Stimulated activated naive CD8-positive, alpha-beta T cell treated with anti-CD3 and anti-CD28 coated beads, Interleukin-15, Interleukin-2, amounts not matched to agents 100 U/mL and 50 U/mL, for 24 hours (primary cell): ENCODE measurements around the gene PCDHGB4.
"Not testable (repeated sequence)": the region's sequence is repeated elsewhere in the genome, so short reads cannot be mapped to it uniquely, and the experiment has no call there.

Source experiments
- ATAC-seq: fragments of 150-1000 bp; cut with Tn5 transposase; one replicate; pipeline ENCODE4 v1.10.0; 2021
- DNase-seq: peaks from one replicate; pipeline ENCODE4 v3.0.0; 2021

The PCDHGB4 gene

GRCh38 chr5:141366016-141366896, 21.2 kb upstream of the PCDHGB4 start:
- no peak for DNase-seq
- no peak for ATAC-seq

GRCh38 chr5:141369994-141370848, 17.3 kb upstream of the PCDHGB4 start, which contains the start of gene PCDHGB3:
Gene PCDHGB3, plus strand, starts transcription at chr5:141370242. Its CDS starts 153 bp downstream, at chr5:141370395.
- DNase-seq: no peak
- no peak for ATAC-seq

GRCh38 chr5:141371572-141372475, 15.7 kb upstream of the PCDHGB4 start:
- ATAC-seq: no peak

GRCh38 chr5:141373673-141374317, 13.7 kb upstream of the PCDHGB4 start, which contains the start of gene PCDHGA6:
Gene PCDHGA6, plus strand, starts transcription at chr5:141373891. Its CDS starts 193 bp downstream, at chr5:141374084.
- DNase-seq (no peak), ATAC-seq (no peak)

More at GRCh38 chr5:141371572-141372475, 15.7 kb upstream of the PCDHGB4 start:
- no peak for DNase-seq

GRCh38 chr5:141374627-141375026, 12.9 kb upstream of the PCDHGB4 start:
- no peak for ATAC-seq
- DNase-seq: no peak

- not testable (repeated sequence) for DNase-seq, ATAC-seq
Measured at GRCh38 chr5:141375444-141376155, 11.9 kb upstream of the PCDHGB4 start.

- no peak for DNase-seq
- no peak for ATAC-seq
Measured at GRCh38 chr5:141382469-141383294, 4.8 kb upstream of the PCDHGB4 start, which contains the start of gene PCDHGA7. Gene PCDHGA7, plus strand, starts transcription at chr5:141382742. Its CDS starts 158 bp downstream, at chr5:141382900.

- DNase-seq (no peak), ATAC-seq (no peak)
Measured at GRCh38 chr5:141383345-141383744, 4.2 kb upstream of the PCDHGB4 start.

GRCh38 chr5:141384471-141385267, 2.8 kb upstream of the PCDHGB4 start:
- DNase-seq (no peak), ATAC-seq (no peak)

GRCh38 chr5:141388661-141389060, 1.2 kb downstream of the PCDHGB4 start:
- DNase-seq: no peak
- no peak for ATAC-seq

- no peak for ATAC-seq
Measured at GRCh38 chr5:141389153-141390042, 1.9 kb downstream of the PCDHGB4 start.

GRCh38 chr5:141392429-141393198, 5.1 kb downstream of the PCDHGB4 start, which contains the start of gene PCDHGA8:
Gene PCDHGA8, plus strand, starts transcription at chr5:141392633. Its CDS starts 181 bp downstream, at chr5:141392814.
- no peak for DNase-seq
- no peak for ATAC-seq

More at GRCh38 chr5:141389153-141390042, 1.9 kb downstream of the PCDHGB4 start:
- DNase-seq: no peak

- ATAC-seq (no peak), DNase-seq (no peak)
Measured at GRCh38 chr5:141393267-141393666, 5.8 kb downstream of the PCDHGB4 start.

- DNase-seq, ATAC-seq: not testable (repeated sequence)
Measured at GRCh38 chr5:141394401-141395187, 7.1 kb downstream of the PCDHGB4 start.

GRCh38 chr5:141397756-141398551, 10.5 kb downstream of the PCDHGB4 start, which contains the start of gene PCDHGB5:
Gene PCDHGB5, plus strand, starts transcription at chr5:141397947. Its CDS starts 181 bp downstream, at chr5:141398128.
- peak; percentile 43 for DNase-seq
- not testable (repeated sequence) for ATAC-seq
